ENCODE data around the gene MGA. TPM values are rescaled to one million over a fixed set of nuclear protein-coding genes. Genes with fewer than 3 reads are reported as not detected.

Gene MGA
- total RNA-seq, 2 donors from 2014 or later = 58.5 to 62.6 TPM

- Histone ChIP-seq H3K9me3 (ENCODE audit: control insufficient read depth, low read length) (no peaks in the 10 kb centered on the region), H3K27me3 (ENCODE audit: control insufficient read depth, insufficient read depth, low read length, poor library complexity, severe bottlenecking) (no peaks in the 10 kb centered on the region), H3K27ac (ENCODE audit: low read depth, low read length) (no peak overlapping the region), H3K9ac (ENCODE audit: extremely low read depth, low read length, poor library complexity, severe bottlenecking) (no peak overlapping the region), H3K4me3 (ENCODE audit: low read length) (no peak overlapping the region), H3K4me1 (ENCODE audit: control insufficient read depth, insufficient read depth, low read length) (no peaks in the 10 kb centered on the region), H3K36me3 (ENCODE audit: control insufficient read depth, insufficient read depth, low read length) (peaks cover 59% of the 10 kb centered on the region)
- H3K27me3 Mint-ChIP-seq (ENCODE audit: insufficient read depth) = no peaks in the 10 kb centered on the region
- no peak overlapping the region for H3K27ac Mint-ChIP-seq
- no peak overlapping the region for H3K4me3 Mint-ChIP-seq
- no peaks in the 10 kb centered on the region for H3K9me3 Mint-ChIP-seq
- peaks cover 64% of the 10 kb centered on the region for H3K36me3 Mint-ChIP-seq (ENCODE audit: low read depth)
- no peak for TF ChIP-seq CTCF (conservative IDR thresholded peaks at IDR 0.05)
- WGBS, 2 experiments (ENCODE audit: insufficient coverage in 1 of 2, insufficient read length in 1 of 2) = 86% methylated on average over 1 of the region's 1 CpG; no CpG with 5 or more reads in 1 of the 2 experiments
- no peak for DNase-seq
- no peaks in the 10 kb centered on the region for H3K4me1 Mint-ChIP-seq
Observed at GRCh38 chr15:41746802-41747201, 86.6 kb downstream of the MGA start.

GRCh38 chr15:41756198-41756597, 96.0 kb downstream of the MGA start:
- no peak overlapping the region for H3K4me3 ChIP-seq (ENCODE audit: low read length)
- Mint-ChIP-seq H3K27ac (no peak overlapping the region), H3K4me1 (peaks cover 8% of the 10 kb centered on the region), H3K4me3 (no peak overlapping the region), H3K36me3 (ENCODE audit: low read depth) (peaks cover 35% of the 10 kb centered on the region), H3K9me3 (no peaks in the 10 kb centered on the region), H3K27me3 (ENCODE audit: insufficient read depth) (no peaks in the 10 kb centered on the region)
- no peak for DNase-seq
- 89% methylated on average over 2 of the region's 2 CpGs; no CpG with 5 or more reads in 1 of the 2 experiments for WGBS, 2 experiments (ENCODE audit: insufficient coverage in 1 of 2, insufficient read length in 1 of 2)
- no peak overlapping the region for H3K27ac ChIP-seq (ENCODE audit: low read depth, low read length)
- no peaks in the 10 kb centered on the region for H3K27me3 ChIP-seq (ENCODE audit: control insufficient read depth, insufficient read depth, low read length, poor library complexity, severe bottlenecking)
- H3K36me3 ChIP-seq (ENCODE audit: control insufficient read depth, insufficient read depth, low read length) = peaks cover 77% of the 10 kb centered on the region
- no peaks in the 10 kb centered on the region for H3K9me3 ChIP-seq (ENCODE audit: control insufficient read depth, low read length)
- TF ChIP-seq CTCF (conservative IDR thresholded peaks at IDR 0.05) = no peak
- H3K9ac ChIP-seq (ENCODE audit: extremely low read depth, low read length, poor library complexity, severe bottlenecking) = no peak overlapping the region
- peaks cover 6% of the 10 kb centered on the region for H3K4me1 ChIP-seq (ENCODE audit: control insufficient read depth, insufficient read depth, low read length)

GRCh38 chr15:41772720-41773331, 112.6 kb downstream of the MGA start:
- no peaks in the 10 kb centered on the region for H3K9me3 ChIP-seq (ENCODE audit: control insufficient read depth, low read length)
- peak; percentile 86 for TF ChIP-seq CTCF (conservative IDR thresholded peaks at IDR 0.05)
- H3K27ac ChIP-seq (ENCODE audit: low read depth, low read length) = no peak overlapping the region
- Mint-ChIP-seq H3K36me3 (ENCODE audit: low read depth) (peaks cover 7% of the 10 kb centered on the region), H3K4me3 (no peak overlapping the region), H3K27me3 (ENCODE audit: insufficient read depth) (no peaks in the 10 kb centered on the region), H3K9me3 (no peaks in the 10 kb centered on the region), H3K27ac (no peak overlapping the region), H3K4me1 (peaks cover 19% of the 10 kb centered on the region)
- 83 to 93% methylated on average over 8 of the region's 8 CpGs for WGBS, 2 experiments (ENCODE audit: insufficient coverage in 1 of 2, insufficient read length in 1 of 2)
- H3K4me1 ChIP-seq (ENCODE audit: control insufficient read depth, insufficient read depth, low read length) = peaks cover 3% of the 10 kb centered on the region
- DNase-seq = peak; percentile 79
- peak overlapping the region; percentile 82 for H3K4me3 ChIP-seq (ENCODE audit: low read length)
- no peak overlapping the region for H3K9ac ChIP-seq (ENCODE audit: extremely low read depth, low read length, poor library complexity, severe bottlenecking)
- H3K36me3 ChIP-seq (ENCODE audit: control insufficient read depth, insufficient read depth, low read length) = peaks cover 30% of the 10 kb centered on the region
- H3K27me3 ChIP-seq (ENCODE audit: control insufficient read depth, insufficient read depth, low read length, poor library complexity, severe bottlenecking) = no peaks in the 10 kb centered on the region
